ENCODE measurements around the gene KCNJ9.

GRCh38 chr1:160080381-160081100 lies 797 bp upstream of the KCNJ9 start:
- no peak for TF ChIP-seq FOXA1 (IDR thresholded peaks at IDR 0.05)
- TF ChIP-seq, protein P1, sequence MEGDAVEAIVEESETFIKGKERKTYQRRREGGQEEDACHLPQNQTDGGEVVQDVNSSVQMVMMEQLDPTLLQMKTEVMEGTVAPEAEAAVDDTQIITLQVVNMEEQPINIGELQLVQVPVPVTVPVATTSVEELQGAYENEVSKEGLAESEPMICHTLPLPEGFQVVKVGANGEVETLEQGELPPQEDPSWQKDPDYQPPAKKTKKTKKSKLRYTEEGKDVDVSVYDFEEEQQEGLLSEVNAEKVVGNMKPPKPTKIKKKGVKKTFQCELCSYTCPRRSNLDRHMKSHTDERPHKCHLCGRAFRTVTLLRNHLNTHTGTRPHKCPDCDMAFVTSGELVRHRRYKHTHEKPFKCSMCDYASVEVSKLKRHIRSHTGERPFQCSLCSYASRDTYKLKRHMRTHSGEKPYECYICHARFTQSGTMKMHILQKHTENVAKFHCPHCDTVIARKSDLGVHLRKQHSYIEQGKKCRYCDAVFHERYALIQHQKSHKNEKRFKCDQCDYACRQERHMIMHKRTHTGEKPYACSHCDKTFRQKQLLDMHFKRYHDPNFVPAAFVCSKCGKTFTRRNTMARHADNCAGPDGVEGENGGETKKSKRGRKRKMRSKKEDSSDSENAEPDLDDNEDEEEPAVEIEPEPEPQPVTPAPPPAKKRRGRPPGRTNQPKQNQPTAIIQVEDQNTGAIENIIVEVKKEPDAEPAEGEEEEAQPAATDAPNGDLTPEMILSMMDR (IDR thresholded peaks at IDR 0.05; ENCODE audit: low read depth, low read length, missing input control), result no peak
- no peak for TF ChIP-seq JUND (IDR thresholded peaks at IDR 0.05)

All from liver (tissue), 3 donors.